Activated T-cell treated with anti-CD3 and anti-CD28 coated beads, Interleukin-2, amount 50 U/mL, for 4 hours (primary cell): Measurements from ENCODE around the gene LAGE3. TPM values are rescaled to one million over a fixed set of nuclear protein-coding genes. Genes with fewer than 3 reads are reported as not detected.

ENCODE experiments used
- ATAC-seq, 2 donors: fragments of 200-7000 bp; cut with Tn5 transposase; one replicate each; pipeline ENCODE4 v1.10.0; 2021
- DNase-seq: peaks from one replicate; pipeline ENCODE4 v3.0.0-alpha.2; 2020
- H3K27me3 Mint-ChIP-seq: one replicate; pipeline ENCODE4 v1.8.0; 2021; ENCODE audit warnings: low read depth, mixed read lengths
- H3K36me3 Mint-ChIP-seq: one replicate; pipeline ENCODE4 v1.8.0; 2022; ENCODE audit warnings: mixed read lengths; ENCODE audit not compliant: insufficient read depth
- H3K4me1 Mint-ChIP-seq: one replicate; pipeline ENCODE4 v1.8.0; 2021; ENCODE audit warnings: low read depth, mixed read lengths
- H3K4me3 Mint-ChIP-seq: one replicate; pipeline ENCODE4 v1.8.0; 2021; ENCODE audit warnings: mild to moderate bottlenecking, moderate library complexity, mixed read lengths
- H3K9me3 Mint-ChIP-seq: one replicate; pipeline ENCODE4 v1.8.0; 2021; ENCODE audit warnings: mixed read lengths
- total RNA-seq, 3 donors: library from RNA; stranded (reverse); gene quantifications; one replicate each; pipeline ENCODE4 v1.2.1, GENCODE V29; 2021

The LAGE3 gene
- total RNA-seq, 3 donors from 2014 or later = 76.1 to 89.9 (median 88.1) TPM

GRCh38 chrX:154443992-154444754, 34.9 kb downstream of the LAGE3 start, which contains the start of gene FAM50A:
FAM50A (plus strand) TSS chrX:154444141; CDS start chrX:154444236, 95 bp downstream.
- ATAC-seq = peak; percentile 88 to 89
- peak within 1 kb of the TSS; percentile 70 for H3K4me3 Mint-ChIP-seq

DNA sequence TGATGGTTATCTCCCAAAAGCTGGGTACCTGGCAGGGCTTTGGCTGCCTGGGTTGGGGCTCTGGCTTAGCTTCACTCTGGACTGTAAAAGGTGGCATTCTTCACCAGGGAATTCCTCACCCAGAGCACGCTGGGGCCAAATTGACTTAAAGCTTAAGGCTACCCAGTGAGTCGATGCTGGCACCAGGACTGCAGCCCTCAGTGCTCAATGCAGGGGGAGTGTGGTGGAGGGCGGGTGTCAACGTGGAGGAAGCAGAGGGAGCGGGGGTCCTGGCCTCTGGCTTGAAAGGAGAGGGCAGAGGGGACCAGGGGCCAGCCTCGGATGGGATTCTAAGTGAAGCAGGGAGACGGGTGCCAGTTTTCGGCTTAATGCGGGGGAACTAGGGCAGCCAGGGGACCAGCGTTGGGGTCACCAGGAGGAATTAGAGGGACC, 35.6 kb downstream of the LAGE3 start:
- ATAC-seq = peak in 1 of 2 donors; percentile 7
- Mint-ChIP-seq H3K9me3 (no peaks in the 10 kb centered on the region), H3K27me3 (no peaks in the 10 kb centered on the region), H3K4me1 (peaks cover 20% of the 10 kb centered on the region), H3K36me3 (peaks cover 5% of the 10 kb centered on the region), H3K4me3 (peak overlapping the region; percentile 70)
- DNase-seq = no peak

More at GRCh38 chrX:154443992-154444754, 34.9 kb downstream of the LAGE3 start, which contains the start of gene FAM50A:
- DNase-seq = peak; percentile 56
- Mint-ChIP-seq H3K36me3 (peaks cover 5% of the 10 kb centered on the region), H3K27me3 (no peaks in the 10 kb centered on the region), H3K4me1 (peaks cover 17% of the 10 kb centered on the region), H3K9me3 (no peaks in the 10 kb centered on the region)

GRCh38 chrX:154441984-154442707, 36.9 kb downstream of the LAGE3 start:
- no peak for DNase-seq
- ATAC-seq = no peak
- peaks cover 24% of the 10 kb centered on the region for H3K4me1 Mint-ChIP-seq
- H3K36me3 Mint-ChIP-seq = peaks cover 3% of the 10 kb centered on the region
- H3K4me3 Mint-ChIP-seq = no peak overlapping the region
- H3K9me3 Mint-ChIP-seq = no peaks in the 10 kb centered on the region
- no peaks in the 10 kb centered on the region for H3K27me3 Mint-ChIP-seq

GRCh38 chrX:154441564-154441963, 37.5 kb downstream of the LAGE3 start:
- no peak overlapping the region for H3K4me3 Mint-ChIP-seq
- DNase-seq = no peak
- peaks cover 24% of the 10 kb centered on the region for H3K4me1 Mint-ChIP-seq
- H3K27me3 Mint-ChIP-seq = no peaks in the 10 kb centered on the region
- H3K9me3 Mint-ChIP-seq = no peaks in the 10 kb centered on the region
- ATAC-seq = no peak
- H3K36me3 Mint-ChIP-seq = no peaks in the 10 kb centered on the region

- no peak for ATAC-seq
- no peak overlapping the region for H3K4me3 Mint-ChIP-seq
- DNase-seq = no peak
Measured at GRCh38 chrX:154440623-154441357, 38.3 kb downstream of the LAGE3 start.

GRCh38 chrX:154439841-154440240, 39.2 kb downstream of the LAGE3 start:
- no peak for DNase-seq
- peaks cover 31% of the 10 kb centered on the region for H3K4me1 Mint-ChIP-seq
- no peak for ATAC-seq
- no peaks in the 10 kb centered on the region for H3K9me3 Mint-ChIP-seq
- no peak overlapping the region for H3K4me3 Mint-ChIP-seq
- H3K27me3 Mint-ChIP-seq = no peaks in the 10 kb centered on the region
- no peaks in the 10 kb centered on the region for H3K36me3 Mint-ChIP-seq

More at GRCh38 chrX:154440623-154441357, 38.3 kb downstream of the LAGE3 start:
- Mint-ChIP-seq H3K9me3 (no peaks in the 10 kb centered on the region), H3K4me1 (peaks cover 31% of the 10 kb centered on the region), H3K27me3 (no peaks in the 10 kb centered on the region), H3K36me3 (no peaks in the 10 kb centered on the region)

- Mint-ChIP-seq H3K27me3 (no peaks in the 10 kb centered on the region), H3K4me1 (peaks cover 28% of the 10 kb centered on the region), H3K4me3 (peak overlapping the region; percentile 86), H3K9me3 (no peaks in the 10 kb centered on the region), H3K36me3 (peaks cover 1% of the 10 kb centered on the region)
- no peak for ATAC-seq
- no peak for DNase-seq
Measured at GRCh38 chrX:154437971-154438893, 40.8 kb downstream of the LAGE3 start.

GRCh38 chrX:154436983-154437752, 41.9 kb downstream of the LAGE3 start, which contains the start of gene GDI1:
GDI1 (plus strand) TSS chrX:154437154; CDS start chrX:154437255, 101 bp downstream.
- Mint-ChIP-seq H3K4me1 (peaks cover 26% of the 10 kb centered on the region), H3K9me3 (no peaks in the 10 kb centered on the region), H3K36me3 (peaks cover 2% of the 10 kb centered on the region), H3K4me3 (peak within 1 kb of the TSS; percentile 86), H3K27me3 (no peaks in the 10 kb centered on the region)
- DNase-seq (peak; percentile 48), ATAC-seq (peak; percentile 54 to 60)

DNA sequence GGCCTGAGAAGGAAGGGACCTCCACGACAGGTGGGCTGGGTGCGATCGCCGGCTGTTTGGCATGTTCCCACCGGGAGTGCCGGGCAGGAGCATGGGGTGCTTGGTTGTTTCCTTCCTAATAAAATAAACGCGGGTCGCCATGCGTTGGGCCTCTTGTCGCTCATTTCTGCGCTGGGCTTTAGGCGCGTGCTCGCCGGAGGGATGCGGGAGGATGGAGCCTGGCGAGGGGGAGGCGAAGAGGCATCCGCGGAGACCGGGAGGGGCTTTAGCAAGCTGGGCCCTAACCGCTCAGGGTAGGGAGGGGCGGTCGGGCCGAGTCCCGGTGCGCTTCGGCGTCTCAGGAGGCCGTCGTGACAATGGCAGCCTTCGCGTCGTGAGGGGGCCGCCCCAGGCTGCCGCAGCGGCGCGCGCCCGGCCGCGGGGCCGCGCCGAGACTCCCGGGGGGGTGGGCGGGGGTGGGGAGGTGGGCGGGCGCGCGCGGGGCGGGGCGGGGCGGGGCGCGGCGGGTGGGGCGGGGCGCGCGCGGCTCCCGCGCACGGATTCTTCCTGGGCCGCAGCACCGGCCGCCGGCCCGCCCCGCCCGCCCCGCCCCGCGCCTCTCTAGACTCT, 42.6 kb downstream of the LAGE3 start:
- ATAC-seq (peak; percentile 67 to 77), DNase-seq (peak; percentile 37)
- Mint-ChIP-seq H3K27me3 (no peaks in the 10 kb centered on the region), H3K36me3 (peaks cover 2% of the 10 kb centered on the region), H3K9me3 (no peaks in the 10 kb centered on the region), H3K4me1 (peaks cover 22% of the 10 kb centered on the region), H3K4me3 (peak overlapping the region; percentile 76)

DNA sequence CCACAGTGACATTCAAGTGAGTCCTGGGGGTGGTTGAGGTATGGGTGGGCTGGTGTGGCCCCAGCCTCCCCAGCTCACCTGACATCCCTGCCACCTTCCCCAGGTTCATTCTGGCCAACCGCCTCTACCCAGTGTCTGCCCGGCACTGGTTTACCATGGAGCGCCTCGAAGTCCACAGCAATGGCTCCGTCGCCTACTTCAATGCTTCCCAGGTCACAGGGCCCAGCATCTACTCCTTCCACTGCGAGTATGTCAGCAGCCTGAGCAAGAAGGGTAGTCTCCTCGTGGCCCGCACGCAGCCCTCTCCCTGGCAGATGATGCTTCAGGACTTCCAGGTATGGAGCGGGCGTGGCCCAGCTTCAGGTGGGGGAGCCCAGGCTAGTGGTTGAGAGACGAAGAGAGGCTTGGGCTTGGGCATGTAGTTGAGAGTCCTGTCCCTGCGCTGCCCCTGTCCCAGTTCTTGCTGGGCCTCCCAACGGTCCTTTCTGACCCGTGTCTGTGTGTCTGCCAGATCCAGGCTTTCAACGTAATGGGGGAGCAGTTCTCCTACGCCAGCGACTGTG, 43.8 kb downstream of the LAGE3 start:
- DNase-seq (no peak), ATAC-seq (no peak)
- peaks cover 22% of the 10 kb centered on the region for H3K4me1 Mint-ChIP-seq
- no peaks in the 10 kb centered on the region for H3K27me3 Mint-ChIP-seq
- no peaks in the 10 kb centered on the region for H3K9me3 Mint-ChIP-seq
- H3K4me3 Mint-ChIP-seq = no peak overlapping the region
- peaks cover 5% of the 10 kb centered on the region for H3K36me3 Mint-ChIP-seq

DNA sequence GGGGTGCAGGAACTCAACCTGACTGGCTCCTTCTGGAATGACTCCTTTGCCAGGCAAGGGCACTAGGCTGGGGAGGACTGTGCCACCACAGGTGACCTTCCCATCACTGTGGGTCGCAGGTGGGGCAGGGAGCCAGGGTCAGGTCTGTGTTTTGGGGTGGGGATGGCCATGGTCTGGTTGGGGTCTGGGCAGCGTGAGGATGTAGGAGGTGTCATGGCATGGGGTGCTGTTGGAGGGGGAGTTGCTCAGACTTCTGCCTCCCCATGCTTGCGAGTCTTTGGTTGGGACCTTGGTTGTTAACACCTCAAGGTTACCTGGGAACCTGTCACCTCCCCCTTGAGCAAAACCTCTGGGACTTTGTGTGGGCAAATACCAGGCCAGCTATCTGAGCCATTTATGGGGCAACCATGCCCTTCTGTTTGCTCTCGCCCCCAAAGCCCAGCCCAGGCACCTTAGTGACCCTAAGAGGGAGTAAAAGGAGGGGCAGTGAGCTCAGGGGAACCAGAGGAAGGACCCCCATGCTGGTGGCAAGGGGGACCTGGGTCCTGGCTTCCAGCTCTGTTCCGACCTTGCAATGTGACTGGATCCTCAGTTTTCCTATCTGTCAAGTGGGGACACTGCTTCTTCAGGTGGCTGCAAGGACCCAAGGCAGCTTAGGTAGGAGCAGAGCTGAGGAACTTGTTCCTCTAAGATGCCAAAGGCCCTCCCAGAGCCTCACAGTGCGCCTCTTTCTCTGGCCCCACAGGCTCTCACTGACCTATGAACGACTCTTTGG, 44.5 kb downstream of the LAGE3 start:
- peaks cover 25% of the 10 kb centered on the region for H3K4me1 Mint-ChIP-seq
- no peak for ATAC-seq
- H3K36me3 Mint-ChIP-seq = peaks cover 5% of the 10 kb centered on the region
- DNase-seq = no peak
- no peak overlapping the region for H3K4me3 Mint-ChIP-seq
- no peaks in the 10 kb centered on the region for H3K9me3 Mint-ChIP-seq
- no peaks in the 10 kb centered on the region for H3K27me3 Mint-ChIP-seq

GRCh38 chrX:154433605-154434004, 45.5 kb downstream of the LAGE3 start:
- ATAC-seq (no peak), DNase-seq (no peak)
- peaks cover 27% of the 10 kb centered on the region for H3K4me1 Mint-ChIP-seq
- H3K9me3 Mint-ChIP-seq = no peaks in the 10 kb centered on the region
- no peaks in the 10 kb centered on the region for H3K27me3 Mint-ChIP-seq
- peaks cover 5% of the 10 kb centered on the region for H3K36me3 Mint-ChIP-seq
- H3K4me3 Mint-ChIP-seq = no peak overlapping the region
